COLO668 (cell line): Measurements from ENCODE around the gene WNT5B.
A peak's percentile ranks its signal among the peaks of the same experiment; 100 is the strongest.
"Not testable (repeated sequence)": the region's sequence is repeated elsewhere in the genome, so short reads cannot be mapped to it uniquely, and the experiment has no call there.

Source experiments
- DNase-seq: peaks from one replicate; lab custom pipeline; 2025; ENCODE audit not compliant: unreplicated experiment; lab: John Stamatoyannopoulos, UW

WNT5B gene

DNA sequence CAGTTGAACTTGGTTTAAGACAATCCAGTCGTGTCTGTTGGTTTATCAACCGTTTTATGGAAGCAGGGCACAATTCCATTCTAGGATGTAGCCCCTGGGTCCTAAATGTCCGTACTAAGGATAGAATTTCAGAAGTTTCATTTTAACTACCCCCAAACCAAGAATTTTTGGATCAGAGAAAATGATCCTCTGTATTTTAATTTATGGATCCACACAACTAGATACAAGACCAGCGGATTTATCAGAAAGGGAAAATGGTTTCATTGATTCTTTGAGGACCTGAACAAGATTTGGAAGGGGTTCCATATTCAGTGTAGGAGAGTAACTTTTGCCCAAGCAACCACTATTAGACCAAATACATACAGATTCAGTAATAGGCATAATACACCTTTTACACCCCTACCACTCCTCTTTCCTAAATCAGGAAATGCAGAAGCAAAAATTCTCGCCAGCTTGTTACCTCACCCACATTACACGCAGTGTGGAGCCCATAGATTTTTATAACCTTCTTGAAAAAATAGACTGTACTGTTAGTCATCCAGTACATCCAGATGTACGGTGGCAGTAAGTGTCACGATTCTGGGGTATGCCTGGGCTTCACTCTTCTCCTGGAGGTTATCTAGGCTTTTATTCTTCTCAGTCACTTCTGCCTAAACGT lies 33.2 kb upstream of the WNT5B start:
- DNase-seq: no peak

DNA sequence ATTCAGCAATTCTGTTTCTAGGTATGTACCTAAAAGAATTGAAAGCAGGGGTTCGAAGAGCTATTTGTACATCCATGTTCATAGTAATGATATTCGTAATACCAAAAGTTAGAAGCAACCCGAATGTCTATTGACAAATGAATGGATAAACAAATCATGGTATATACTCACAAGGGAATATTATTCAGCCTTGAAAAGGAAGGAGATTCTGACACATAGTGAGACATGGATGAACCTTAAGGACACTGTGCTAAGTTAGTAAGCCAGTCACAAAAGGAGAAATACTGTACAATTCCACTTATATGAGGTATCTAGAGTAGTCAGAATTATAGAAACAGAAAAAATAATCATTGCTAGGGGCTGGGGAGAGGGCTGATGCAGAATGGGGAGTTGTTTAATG lies 30.3 kb upstream of the WNT5B start:
- no peak for DNase-seq

DNA sequence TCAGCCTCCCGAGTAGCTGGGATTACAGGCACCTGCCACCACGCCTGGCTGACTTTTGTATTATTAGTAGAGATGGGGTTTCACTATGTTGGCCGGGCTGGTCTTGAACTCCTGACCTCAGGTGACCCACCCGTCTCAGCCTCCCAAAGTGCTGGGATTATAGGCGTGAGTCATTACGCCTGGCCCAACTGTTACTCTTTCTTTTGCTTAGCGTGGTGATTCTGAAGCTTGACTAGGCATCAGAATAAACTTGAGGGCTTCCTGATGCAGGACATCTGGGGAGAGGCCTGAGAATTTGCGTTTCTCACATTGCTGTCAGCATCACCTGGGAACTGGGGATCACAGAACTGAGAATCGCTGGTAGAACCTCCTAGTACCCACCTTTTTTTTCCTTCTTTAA lies 26.3 kb upstream of the WNT5B start:
- not testable (repeated sequence) for DNase-seq

DNA sequence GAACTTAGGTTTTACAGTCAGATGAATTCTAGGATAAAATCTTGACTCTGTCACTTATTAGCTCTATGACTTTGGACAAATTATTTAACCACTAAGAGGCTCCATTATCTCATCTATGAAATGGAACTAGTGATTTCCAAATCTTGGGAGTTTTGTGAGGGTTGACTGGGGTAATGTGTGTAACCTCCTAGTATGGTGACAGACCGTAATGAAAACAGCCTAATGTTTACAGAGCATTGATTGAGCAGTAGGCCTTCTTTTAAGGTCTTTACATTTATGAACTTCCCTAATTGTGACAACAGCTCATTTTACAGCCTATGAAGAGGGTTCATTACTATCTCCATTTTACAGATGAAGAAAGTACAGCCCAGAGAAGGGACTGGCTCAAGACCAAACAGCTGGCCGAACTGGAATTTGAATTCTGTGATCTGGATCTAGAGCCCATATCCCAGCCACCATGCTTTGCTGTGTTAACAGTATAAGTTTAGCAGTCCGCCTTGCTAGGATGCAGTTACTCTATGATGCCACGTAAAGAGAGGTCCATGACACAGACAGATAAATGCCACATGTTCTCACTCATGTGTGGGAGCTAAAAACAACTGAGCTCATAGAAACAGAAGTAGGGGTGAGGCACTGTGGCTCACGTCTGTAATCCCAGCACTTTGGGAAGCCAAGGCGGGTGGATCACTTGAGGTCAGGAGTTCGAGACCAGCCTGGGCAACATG lies 25.6 kb upstream of the WNT5B start:
- DNase-seq: no peak

DNA sequence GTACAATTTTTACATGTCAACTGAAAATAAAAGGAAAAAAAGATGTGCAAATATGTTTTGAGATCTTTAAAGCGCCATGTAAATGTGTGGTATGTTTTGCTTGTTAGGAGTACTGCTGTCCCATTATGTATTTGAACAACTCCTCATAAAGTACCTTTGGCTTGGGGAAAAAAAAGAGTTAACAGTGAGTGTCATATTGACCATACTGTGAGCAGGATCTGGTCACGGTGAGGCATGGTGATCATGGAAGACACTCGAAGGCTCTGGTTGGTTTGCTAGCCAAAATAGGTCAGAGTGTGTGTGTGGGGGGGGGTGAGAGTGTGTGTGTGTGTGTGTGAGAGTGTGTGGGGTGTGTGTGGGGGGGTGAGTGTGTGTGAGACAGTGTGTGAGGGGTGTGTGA lies 24.6 kb upstream of the WNT5B start:
- DNase-seq: no peak

DNA sequence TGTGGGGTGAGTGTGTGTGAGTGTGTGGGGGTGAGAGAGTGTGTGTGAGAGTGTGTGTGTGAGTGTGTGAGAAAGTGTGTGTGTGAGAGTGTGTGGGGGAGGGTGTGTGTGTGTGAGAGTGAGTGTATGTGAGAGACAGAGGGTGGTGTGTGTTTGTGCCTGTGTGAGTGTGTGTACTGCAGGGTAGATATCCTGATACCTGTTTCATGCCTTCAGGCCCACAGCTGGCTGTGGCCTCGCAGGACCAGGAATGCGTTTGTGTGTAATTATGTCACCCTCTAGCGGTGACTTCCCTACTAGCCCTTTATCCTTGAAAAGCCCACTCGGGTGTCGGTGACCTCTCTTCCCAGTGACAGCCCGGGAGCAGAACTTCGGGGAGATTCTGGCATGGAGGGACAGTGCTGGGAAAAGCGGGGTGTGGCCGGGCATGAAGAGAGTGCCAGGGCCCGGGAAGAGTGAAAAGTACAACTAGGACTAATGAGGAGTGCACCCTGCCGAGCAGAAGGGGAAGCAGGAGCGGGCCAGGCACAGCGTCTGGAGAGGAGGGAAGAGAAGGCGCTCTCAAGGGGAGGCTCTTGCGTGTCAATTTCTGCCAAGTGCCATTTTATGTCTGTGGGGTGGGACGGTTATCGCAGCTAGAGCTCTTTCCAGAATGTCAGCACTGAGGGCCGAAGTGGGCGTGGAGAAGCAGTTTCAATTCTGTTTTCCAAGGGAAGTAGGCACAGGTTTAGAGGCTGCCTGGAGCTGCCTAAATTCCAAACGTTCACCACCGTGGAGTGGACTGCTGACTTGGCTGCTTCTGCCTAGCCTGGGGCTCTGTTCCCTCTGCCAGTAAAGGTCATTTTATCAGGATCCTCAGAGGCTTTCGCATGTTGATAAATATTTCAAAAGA lies 23.7 kb upstream of the WNT5B start:
- DNase-seq: peak; percentile 81

DNA sequence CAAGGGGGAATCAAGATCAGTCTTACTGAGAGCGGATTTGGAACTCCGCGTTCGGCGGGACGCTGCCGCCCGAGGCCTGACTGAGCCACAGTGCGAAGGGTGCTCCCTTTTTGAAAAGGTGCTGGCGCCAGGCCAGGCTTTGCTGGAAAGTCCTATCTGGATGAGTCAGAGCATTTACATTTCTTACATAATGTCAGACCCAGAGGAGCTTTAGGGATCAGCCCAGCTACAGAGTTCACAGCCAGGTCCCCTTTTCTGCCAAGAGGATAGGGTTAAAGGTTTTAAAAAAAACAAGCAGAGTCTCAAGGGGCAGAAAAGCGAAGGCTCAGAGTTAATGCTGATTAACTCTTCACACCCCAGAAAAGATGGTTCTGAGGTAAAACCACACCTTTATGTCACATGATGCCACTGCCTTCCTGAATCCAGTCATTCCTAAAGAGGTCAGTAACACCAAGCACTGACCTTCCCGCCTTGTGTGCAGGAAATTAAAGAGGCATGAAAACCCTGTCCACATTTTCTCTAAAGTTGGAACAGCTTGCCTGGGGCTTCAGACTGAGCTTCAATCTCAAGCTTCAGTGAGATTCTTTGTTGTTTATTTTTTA lies 22.9 kb upstream of the WNT5B start:
- peak; percentile 95 for DNase-seq

DNA sequence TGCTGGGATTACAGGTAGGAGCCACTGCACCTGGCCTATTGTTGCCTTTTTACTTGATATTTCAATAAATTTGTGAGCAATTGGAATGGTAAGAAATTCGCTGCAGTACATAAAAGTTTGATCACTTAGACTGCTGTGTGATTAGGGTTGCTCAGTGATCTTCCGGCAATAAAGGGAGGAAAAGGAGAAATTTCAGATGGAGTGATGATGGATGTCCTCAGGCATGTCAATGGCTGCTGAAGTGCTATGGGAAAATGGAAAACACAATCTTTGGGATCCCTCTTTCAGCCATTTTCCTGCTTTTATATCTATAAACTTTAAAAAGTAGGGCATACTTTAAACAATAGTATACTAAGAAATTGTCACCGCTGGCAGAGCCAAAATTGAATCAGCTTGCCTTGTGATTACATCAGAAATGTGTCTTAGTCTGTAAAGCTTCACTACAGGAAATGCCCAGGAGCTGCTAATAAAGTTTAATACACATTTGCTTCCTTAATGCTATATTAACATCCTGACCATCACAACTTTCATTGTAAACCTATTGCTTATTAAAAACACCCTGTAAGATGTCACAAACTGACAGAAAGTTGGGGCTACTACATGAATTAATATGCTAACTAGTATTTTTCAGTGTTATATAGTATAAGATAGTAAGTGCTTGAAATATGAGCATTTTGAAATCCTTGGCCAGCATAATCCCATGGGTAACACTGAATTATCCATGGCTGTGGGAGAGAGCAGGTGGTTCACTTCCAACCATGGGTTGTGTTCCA lies 20.9 kb upstream of the WNT5B start:
- no peak for DNase-seq

DNA sequence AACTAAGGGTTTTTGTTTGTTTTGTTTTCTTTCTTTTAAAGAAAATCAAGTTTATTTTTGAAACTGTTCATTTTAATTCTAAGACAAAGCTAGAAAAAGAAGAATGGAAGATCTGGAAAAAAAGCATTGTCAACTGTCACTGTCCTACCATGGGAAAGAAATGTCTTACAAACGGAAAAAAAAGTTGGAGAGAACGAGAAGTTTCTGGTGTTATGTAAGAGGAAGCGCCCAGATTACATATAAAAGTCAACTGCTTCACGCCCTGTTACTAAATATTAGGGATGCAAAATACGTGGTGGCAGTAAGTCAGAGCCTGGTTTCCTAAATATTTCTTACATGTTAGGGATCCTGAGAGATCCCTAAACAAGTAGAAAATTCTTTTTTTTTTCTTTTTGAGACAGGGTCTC lies 20.3 kb upstream of the WNT5B start:
- DNase-seq: no peak

DNA sequence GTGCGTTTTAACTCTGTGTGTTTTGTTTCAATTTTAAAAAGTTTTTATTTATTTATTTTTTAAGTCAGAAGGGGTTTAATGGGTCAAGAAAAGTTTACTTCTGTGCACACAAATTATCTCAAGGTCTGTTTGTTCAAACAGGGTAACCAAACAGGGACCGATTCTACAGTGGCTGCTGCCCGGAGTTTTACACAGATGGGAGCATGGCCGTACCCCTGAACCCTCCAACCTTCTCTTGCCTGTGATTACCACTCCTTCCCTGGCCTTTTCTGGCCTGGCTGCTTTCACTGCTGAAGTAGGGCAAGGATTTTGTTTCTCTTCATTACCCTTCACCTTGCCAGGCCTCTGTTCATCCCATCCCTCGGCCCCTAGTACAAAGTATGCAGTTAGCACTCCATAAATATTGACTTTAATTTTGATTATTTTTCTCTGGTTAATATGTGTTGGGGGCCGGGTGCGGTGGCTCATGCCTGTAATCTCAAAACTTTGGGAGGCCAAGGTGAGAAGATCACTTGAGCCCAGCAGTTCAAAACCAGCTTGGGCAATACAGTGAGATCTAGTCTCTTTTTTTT lies 18.9 kb upstream of the WNT5B start:
- no peak for DNase-seq

DNA sequence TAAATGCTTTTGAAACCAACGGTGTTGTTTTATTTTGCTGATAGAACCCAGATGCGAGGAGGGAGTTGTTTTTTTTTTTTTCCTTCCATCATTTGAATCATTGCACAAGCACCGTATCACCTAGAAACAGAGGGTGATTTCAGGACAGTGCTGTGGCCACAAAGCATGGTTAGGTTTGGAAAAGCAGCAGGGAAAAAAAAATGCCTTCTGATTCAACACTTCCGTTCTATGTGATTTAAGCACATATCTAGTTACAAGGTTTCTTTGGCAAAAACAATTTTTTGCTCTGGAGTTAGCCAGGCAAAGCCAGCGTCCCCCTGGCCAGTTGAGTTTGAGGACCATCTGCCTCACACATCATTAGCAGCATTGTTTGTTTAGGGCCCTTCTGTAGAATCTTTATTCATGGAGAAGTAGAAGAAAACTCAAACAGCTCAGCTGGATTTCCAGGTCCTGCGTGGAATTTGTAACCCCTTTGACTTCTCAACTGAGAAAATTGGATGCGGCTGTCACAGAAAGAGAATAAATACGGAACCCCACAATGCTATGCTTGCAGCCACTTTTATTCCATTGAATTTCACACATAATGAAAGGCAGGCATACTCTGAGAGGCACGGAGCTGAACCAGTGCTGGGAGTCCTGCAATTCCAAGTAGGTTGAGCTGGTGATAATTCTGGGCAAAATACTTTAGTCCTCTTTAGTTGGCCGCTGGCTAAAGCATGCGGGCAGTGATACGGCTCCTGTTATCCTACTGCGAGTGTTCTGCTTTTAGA lies 17.0 kb upstream of the WNT5B start:
- DNase-seq: no peak

DNA sequence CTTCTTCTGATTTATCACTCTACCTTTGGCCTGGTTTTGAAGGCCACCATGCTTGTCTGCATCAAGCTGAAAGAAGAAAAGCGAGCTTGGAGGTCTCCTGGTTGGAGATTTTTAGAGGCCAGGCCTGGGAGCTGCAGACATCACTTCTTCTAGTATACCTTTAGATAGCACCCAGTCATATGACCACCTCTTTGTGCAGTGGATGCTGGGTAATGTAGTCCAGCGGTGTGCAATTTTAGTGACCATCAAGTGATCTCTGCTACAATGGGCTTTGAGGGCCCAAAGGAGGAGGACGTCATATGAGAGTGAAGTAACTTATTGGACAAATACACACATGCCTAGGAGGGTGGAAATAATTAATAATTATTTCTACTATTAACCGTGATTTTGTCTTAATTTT lies 15.2 kb upstream of the WNT5B start:
- DNase-seq: no peak

DNA sequence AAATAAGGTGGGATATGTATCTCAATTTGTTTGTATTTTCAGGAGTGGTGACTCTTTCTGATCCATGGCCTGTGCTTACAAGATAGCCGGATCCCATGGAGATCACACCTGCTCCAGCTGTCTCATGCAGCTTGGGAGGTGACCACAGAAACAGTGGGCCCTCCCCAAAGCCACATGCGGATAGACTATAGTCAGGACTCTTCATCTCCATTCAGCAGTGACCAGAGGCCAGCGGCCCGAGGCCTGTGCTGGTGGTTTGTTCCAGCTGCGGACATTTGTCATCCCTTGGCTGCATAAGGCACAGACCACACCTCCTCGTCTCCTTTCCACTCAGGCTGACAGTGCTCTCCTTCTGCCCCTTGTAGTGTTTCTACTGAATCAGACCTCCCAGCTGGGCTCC lies 14.7 kb upstream of the WNT5B start:
- no peak for DNase-seq

DNA sequence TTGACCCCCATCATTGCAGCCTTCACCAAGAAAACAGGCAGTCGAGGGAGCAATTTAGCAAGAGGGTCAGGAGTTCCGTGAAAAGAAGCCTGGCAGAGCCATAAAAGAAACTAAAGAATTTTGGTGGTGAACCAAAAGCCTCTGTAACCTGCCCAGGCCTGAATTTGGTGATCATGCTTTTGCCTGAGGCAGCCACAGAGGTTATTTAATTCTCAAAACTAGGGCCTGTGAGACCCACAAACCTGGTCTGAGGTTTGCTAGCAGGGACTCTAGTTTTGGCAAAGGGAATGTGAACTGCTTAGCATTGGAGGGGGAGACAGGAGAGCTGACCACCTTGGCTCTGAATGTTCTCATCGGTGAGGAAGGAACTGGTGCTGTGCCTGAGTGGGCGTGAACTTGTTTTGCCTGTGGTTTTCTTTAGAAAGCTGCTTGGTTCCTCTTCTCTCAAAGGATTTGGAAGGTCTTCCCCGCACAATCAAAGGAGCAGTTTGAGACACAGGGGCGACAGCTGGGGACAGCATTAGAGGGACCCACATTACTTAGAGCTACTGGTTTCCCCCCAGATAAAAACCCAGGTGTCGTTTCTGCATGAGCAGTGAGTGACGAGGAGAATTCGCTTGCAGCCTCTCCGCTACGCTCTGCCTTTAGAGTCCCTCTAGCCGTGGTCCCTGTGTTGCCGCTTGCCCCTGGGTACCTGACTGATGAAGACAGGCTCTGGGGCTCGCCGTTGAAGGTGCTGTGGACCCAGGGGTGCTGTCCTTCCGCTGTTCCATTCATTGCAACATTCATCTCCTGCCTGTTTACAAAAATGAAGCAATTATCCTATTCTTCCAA lies 12.6 kb upstream of the WNT5B start:
- no peak for DNase-seq

DNA sequence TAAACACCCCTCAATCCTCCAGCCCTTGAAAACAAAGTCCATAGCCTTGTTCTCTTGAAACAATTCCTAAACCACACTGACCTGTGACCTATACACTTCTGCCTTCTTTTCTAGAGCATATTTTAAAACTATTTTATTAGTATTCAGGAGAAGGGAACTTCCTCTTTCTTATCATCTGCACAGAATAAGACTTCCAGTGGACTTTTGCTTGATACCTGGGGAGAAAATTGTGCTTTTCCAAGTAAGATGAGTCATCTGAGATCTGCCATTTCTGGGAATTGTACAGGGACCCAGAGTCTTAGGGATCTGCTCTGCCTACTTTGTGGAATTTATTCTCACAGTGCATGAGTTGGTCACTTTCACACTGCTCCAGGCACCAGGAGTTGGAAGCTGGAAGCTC lies 10.5 kb upstream of the WNT5B start:
- DNase-seq: no peak

DNA sequence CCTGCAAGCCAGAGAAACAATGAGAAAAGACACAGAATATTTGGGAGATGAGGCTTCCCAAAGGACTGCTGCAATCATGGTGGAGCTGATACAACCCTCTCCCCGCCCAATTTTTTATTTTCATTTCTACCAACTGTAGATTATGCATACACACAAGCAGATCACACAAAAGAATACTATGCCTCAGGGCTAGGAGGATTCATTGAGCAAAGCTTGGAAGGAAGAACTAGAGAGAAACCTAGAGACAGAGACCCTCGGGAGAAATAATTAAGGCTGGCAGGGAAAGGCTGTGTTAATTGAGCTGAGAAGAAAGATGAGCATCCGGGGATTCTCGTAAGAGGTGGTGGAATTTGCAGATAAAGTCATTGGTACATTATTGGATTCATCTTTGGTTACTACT lies 9.9 kb upstream of the WNT5B start:
- DNase-seq: no peak

DNA sequence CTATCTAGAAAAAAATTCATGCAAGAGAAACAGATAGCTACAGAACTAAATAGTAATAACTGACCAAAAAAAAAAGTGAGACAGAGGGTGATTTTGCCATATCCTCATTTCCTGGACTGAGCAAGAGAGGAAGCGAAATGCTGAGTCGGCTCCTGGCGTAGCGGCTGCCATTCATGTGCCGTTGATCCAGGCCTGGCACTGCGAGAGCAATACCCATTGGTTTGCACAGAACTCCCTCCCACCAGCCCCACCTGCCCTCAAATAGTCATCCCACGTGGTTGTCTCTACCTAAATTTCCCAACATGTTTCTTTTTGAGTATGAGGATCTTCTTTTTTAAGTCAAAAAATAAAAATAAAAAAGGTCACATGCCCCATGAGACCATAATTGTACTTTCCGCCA lies 9.4 kb upstream of the WNT5B start:
- DNase-seq: no peak

DNA sequence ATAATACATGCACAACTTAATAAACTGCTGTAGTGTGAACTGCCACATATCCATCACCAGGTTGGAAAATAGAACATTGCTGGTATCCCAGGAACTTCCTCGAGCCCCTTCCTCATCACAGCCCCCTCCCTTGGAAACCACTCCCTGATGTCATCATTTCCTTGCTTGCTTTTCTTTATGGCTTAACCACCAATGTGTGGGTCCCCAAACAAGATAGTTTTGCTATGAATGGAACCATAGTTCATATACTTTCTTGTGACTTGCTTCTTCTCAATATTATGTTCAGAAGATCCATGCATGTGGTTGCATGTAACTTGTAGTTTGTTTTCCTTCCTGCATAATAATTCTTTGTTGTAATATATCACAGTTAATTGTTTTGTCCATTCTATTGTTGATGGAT lies 8.9 kb upstream of the WNT5B start:
- no peak for DNase-seq

DNA sequence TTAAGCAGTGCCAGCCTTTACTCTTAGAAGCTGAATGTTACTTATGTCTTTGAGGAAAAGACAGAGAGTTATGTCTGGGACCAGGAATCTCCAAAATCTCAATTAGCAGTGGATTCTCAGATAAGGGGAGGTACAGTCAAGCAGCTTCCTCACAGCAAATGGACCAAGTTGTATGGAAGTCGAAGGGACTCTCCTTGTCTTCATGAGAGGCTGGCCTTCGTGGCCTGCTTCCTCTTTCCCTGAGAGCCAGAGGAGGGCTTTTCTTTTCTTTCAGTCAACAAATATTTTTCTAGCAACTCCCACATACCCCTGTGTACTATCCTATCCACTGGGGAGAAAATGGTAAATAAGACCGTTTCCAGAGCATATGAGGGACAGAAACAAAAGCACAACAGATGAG lies 6.6 kb upstream of the WNT5B start:
- DNase-seq: no peak
